Measurements from ENCODE around the gene KRT6B. TPM values are rescaled to one million over a fixed set of nuclear protein-coding genes. Genes with fewer than 3 reads are reported as not detected.
"Not testable (repeated sequence)": the region's sequence is repeated elsewhere in the genome, so short reads cannot be mapped to it uniquely, and the experiment has no call there.

Gene KRT6B
- total and polyA plus RNA-seq, 2 experiments from 2014 or later = not detected

DNA sequence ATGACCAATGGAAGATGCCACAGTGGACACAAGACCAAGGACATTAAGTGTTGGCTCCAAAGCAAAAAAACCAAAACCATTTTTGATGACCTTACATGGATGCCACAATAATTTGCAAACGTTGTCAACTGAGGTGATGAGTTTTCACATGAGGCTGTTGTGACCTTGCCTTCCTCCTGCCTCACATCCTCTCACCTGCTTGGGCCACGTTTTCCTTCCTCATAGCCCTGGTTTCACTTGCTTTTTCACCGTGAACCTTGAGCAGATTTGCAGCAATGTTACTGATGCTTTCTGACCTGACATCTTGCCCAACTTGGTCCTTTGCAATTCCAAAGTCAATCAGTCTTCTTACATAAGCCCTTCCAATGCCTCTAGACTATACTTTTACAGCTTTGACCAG lies 3.7 kb downstream of the KRT6B start (continued):
- TF ChIP-seq ZNF462 (CRISPR knock-in tag; IDR thresholded peaks at IDR 0.05) (no peak), EZH2 (IDR thresholded peaks at IDR 0.05; ENCODE audit: low read depth, unreplicated experiment) (no peak)

DNA sequence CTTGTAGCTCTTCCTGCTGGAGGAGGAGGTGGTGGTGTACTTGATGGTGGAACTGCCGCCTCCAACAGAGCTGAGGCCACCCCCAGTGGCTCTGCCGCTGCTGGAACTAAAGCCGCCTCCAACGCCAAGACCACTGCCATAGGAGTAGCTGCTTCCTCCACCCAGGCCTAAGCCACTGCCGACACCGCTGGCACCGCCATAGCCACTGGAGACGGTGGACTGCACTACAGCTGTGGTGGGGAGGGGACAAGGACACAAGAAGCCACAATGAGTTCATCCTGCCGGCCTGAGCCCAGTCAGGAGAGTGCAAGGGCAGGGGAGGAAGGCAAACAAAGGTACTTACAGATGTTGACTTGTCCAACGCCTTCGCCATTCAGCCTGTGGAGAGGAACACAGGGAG lies 4.8 kb downstream of the KRT6B start:
- H3K4me3 ChIP-seq; H3K79me2 ChIP-seq (replicated peaks; ENCODE audit: insufficient read depth); H3K36me3 Mint-ChIP-seq (ENCODE audit: low read depth); H3K4me1 ChIP-seq (ENCODE audit: insufficient read depth); H3K36me3 ChIP-seq (ENCODE audit: insufficient read depth); DNase-seq (ENCODE audit: low spot score); H3K9me3 Mint-ChIP-seq; H3K27me3 Mint-ChIP-seq (ENCODE audit: insufficient read depth, low read depth, poor library complexity); H3K27me3 ChIP-seq (ENCODE audit: insufficient read depth); H3K27ac Mint-ChIP-seq; H3K4me2 ChIP-seq; H2AFZ ChIP-seq; H4K20me1 ChIP-seq (replicated peaks; ENCODE audit: insufficient read depth); H3K27ac ChIP-seq (ENCODE audit: low read depth); H3K4me3 Mint-ChIP-seq; ATAC-seq; H3K9me2 ChIP-seq (ENCODE audit: insufficient read depth); H3F3A ChIP-seq (replicated peaks; ENCODE audit: low read depth): not testable (repeated sequence)
- H3K4me1 Mint-ChIP-seq = peaks cover 10% of the 10 kb centered on the region

DNA sequence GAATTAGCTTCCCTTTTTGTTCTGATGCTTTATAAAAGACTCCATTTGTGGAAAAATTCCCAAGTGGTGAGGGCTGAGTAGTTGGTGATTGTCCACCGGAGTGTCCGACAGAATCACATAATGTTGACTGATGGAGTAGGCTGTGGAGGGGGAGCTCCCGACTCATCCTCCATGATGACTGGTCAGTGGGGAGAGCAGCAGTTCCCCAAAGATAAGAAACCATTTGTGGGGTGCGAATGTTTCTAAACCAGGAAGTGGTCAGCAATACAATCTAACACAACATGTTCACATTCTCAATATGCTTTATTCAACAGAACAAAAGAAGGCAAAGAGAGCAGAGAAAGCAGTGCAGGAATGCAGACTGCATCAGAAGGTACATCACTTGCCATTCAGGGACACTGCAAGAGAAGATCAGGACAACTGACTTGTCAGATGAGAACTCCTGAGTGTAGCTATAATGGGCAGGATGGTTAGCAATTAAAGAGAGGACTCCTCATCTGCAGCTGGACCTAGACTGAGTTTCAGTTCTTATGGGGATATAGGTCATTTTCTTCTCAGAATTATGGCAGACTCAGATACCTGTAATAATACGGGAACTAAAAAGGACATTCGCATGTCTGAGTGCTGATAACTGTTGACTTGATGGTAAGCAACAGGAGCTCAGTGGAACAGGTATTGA lies 5.4 kb downstream of the KRT6B start:
- no peak overlapping the region for H2AFZ ChIP-seq
- no peak overlapping the region for H3K27ac ChIP-seq (ENCODE audit: low read depth)
- Mint-ChIP-seq H3K9me3 (no peaks in the 10 kb centered on the region; the same call in 1 of the 3 replicates), H3K36me3 (ENCODE audit: low read depth) (no peaks in the 10 kb centered on the region; the same call in 2 of the 3 replicates), H3K27me3 (ENCODE audit: insufficient read depth, low read depth, poor library complexity) (peaks cover 2% of the 10 kb centered on the region), H3K27ac (no peak overlapping the region), H3K4me1 (peaks cover 17% of the 10 kb centered on the region), H3K4me3 (no peak overlapping the region)
- H3K4me2 ChIP-seq = no peak overlapping the region
- no peak for DNase-seq (ENCODE audit: low spot score)
- peaks cover 5% of the 10 kb centered on the region; the same call in 1 of the 2 replicates for H3K4me1 ChIP-seq (ENCODE audit: insufficient read depth)
- no peak overlapping the region for H3K4me3 ChIP-seq
- no peaks in the 10 kb centered on the region for H3K9me2 ChIP-seq (ENCODE audit: insufficient read depth)
- no peaks in the 10 kb centered on the region for H3K36me3 ChIP-seq (ENCODE audit: insufficient read depth)
- no peaks in the 10 kb centered on the region for H3F3A ChIP-seq (replicated peaks; ENCODE audit: low read depth)
- no peaks in the 10 kb centered on the region for H4K20me1 ChIP-seq (replicated peaks; ENCODE audit: insufficient read depth)
- H3K27me3 ChIP-seq (ENCODE audit: insufficient read depth) = no peaks in the 10 kb centered on the region
- no peaks in the 10 kb centered on the region for H3K79me2 ChIP-seq (replicated peaks; ENCODE audit: insufficient read depth)
- no peak for ATAC-seq
- no peak for TF ChIP-seq ZNF114 (CRISPR knock-in tag; IDR thresholded peaks at IDR 0.05)
- no peak for TF ChIP-seq EZH2 (IDR thresholded peaks at IDR 0.05; ENCODE audit: low read depth, unreplicated experiment)
- TF ChIP-seq, protein P1, sequence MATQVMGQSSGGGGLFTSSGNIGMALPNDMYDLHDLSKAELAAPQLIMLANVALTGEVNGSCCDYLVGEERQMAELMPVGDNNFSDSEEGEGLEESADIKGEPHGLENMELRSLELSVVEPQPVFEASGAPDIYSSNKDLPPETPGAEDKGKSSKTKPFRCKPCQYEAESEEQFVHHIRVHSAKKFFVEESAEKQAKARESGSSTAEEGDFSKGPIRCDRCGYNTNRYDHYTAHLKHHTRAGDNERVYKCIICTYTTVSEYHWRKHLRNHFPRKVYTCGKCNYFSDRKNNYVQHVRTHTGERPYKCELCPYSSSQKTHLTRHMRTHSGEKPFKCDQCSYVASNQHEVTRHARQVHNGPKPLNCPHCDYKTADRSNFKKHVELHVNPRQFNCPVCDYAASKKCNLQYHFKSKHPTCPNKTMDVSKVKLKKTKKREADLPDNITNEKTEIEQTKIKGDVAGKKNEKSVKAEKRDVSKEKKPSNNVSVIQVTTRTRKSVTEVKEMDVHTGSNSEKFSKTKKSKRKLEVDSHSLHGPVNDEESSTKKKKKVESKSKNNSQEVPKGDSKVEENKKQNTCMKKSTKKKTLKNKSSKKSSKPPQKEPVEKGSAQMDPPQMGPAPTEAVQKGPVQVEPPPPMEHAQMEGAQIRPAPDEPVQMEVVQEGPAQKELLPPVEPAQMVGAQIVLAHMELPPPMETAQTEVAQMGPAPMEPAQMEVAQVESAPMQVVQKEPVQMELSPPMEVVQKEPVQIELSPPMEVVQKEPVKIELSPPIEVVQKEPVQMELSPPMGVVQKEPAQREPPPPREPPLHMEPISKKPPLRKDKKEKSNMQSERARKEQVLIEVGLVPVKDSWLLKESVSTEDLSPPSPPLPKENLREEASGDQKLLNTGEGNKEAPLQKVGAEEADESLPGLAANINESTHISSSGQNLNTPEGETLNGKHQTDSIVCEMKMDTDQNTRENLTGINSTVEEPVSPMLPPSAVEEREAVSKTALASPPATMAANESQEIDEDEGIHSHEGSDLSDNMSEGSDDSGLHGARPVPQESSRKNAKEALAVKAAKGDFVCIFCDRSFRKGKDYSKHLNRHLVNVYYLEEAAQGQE (IDR thresholded peaks at IDR 0.05; ENCODE audit: unreplicated experiment) = no peak
- TF ChIP-seq STAT1 (IDR thresholded peaks at IDR 0.05; ENCODE audit: unreplicated experiment) = no peak
